ENCODE data around the gene CACNA1D. TPM values are rescaled to one million over a fixed set of nuclear protein-coding genes. Genes with fewer than 3 reads are reported as not detected.

The CACNA1D gene
- total RNA-seq, 1 donor from 2014 or later: 47.2 TPM

DNA sequence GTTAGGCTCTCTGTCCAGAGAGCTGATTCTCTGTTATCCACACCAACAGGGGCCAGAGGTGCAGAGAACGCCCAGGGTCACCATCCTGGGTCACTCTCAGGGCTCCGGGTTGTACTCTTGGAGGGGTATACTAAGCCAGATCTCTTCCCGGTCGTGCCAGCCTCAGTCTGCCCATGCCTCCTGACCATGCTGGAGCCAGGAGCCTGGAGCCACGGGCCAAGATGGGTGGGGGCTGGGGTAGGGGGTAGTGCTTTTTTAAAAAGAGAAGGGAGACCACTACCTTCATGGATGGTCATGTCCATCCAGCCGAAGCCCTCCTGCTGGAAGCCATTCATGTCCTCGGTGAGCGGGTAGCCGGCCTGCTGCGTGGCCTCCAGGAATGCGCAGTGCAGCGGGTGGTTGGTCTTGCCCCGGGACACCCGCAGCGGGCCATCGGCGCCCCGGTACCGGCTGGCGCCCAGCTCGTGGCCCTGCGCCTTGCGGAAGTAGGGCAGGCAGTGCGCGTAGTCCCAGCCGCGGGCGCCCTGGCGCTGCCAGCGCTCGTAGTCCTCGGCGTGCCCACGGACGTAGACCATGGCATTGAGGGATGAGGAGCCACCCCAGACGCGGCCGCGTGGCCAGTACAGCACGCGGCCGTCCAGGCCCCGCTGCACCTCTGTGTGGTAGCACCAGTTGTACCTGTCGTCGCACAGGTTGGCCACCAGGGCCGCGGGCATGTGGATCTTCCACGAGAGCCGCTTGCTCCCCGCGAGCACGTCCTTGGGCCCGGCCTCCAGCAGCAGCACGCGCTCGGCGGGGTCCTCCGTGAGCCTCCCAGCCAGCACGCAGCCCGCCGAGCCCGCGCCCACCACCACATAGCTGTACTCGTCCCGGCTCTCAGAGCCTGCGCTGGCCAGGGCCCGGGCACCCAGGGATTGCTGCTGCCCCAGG, 328.9 kb downstream of the CACNA1D start:
- TF ChIP-seq, protein P1, sequence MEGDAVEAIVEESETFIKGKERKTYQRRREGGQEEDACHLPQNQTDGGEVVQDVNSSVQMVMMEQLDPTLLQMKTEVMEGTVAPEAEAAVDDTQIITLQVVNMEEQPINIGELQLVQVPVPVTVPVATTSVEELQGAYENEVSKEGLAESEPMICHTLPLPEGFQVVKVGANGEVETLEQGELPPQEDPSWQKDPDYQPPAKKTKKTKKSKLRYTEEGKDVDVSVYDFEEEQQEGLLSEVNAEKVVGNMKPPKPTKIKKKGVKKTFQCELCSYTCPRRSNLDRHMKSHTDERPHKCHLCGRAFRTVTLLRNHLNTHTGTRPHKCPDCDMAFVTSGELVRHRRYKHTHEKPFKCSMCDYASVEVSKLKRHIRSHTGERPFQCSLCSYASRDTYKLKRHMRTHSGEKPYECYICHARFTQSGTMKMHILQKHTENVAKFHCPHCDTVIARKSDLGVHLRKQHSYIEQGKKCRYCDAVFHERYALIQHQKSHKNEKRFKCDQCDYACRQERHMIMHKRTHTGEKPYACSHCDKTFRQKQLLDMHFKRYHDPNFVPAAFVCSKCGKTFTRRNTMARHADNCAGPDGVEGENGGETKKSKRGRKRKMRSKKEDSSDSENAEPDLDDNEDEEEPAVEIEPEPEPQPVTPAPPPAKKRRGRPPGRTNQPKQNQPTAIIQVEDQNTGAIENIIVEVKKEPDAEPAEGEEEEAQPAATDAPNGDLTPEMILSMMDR (IDR thresholded peaks at IDR 0.05): no peak
- peaks cover 8% of the 10 kb centered on the region for H3K36me3 ChIP-seq
- no peak overlapping the region for H3K4me3 ChIP-seq
- ATAC-seq (no peak), DNase-seq (peak; percentile 62)
- intact Hi-C loops (cut with DNase I): no loop called here
- H3K27ac ChIP-seq: no peak overlapping the region
- H3K4me1 ChIP-seq: no peaks in the 10 kb centered on the region
- H3K27me3 ChIP-seq: no peaks in the 10 kb centered on the region
- H3K9me3 ChIP-seq: no peaks in the 10 kb centered on the region

DNA sequence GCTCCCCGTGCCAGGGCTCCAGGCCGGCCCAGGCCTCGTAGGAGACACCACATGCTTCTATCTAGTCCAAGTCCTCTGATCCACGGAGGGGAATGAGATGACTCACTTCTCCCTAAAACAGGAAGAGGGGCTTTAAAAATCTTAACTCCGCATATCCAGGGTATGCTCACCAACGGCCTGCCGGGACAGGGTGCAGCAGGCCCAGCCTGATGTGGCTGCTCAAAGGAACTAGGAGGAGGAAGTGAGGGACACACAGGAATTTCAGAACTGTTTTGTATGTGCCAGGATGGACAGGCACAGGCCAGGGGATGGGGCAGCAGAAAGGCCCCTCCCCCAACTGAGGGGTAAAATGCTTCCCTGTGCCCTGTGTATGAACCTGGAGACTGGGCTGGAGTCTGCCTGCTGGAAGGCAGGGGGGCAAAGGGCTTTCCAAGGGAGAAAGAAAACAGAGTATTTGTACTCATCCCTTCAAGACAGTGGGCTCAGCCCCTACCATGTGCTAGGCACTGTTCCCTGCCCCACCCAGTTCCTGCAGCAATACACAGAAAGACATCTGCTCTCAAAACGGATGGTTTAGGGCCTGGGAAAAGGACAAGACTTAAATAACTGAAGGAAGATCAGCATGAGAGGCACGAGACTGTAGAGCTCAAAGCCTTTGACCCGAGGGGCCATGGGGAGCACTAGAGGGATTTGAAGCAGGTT, 329.7 kb downstream of the CACNA1D start:
- Histone ChIP-seq H3K27me3 (no peaks in the 10 kb centered on the region), H3K27ac (no peak overlapping the region), H3K4me1 (no peaks in the 10 kb centered on the region), H3K36me3 (no peaks in the 10 kb centered on the region), H3K9me3 (no peaks in the 10 kb centered on the region), H3K4me3 (no peak overlapping the region)
- TF ChIP-seq, protein P1 (IDR thresholded peaks at IDR 0.05): no peak
- no peak for DNase-seq
- no peak for ATAC-seq
- intact Hi-C loops (cut with DNase I): no loop called here

- intact Hi-C loops (cut with DNase I): no loop called here
- TF ChIP-seq, protein P1 (IDR thresholded peaks at IDR 0.05): no peak
Measured at GRCh38 chr3:53824795-53825194, 330.4 kb downstream of the CACNA1D start.

GRCh38 chr3:53826048-53826447, 331.6 kb downstream of the CACNA1D start:
- H3K4me3 ChIP-seq: no peak overlapping the region
- no peaks in the 10 kb centered on the region for H3K4me1 ChIP-seq
- TF ChIP-seq, protein P1 (IDR thresholded peaks at IDR 0.05): no peak
- H3K36me3 ChIP-seq: no peaks in the 10 kb centered on the region
- intact Hi-C loops (cut with DNase I): no loop called here
- H3K27ac ChIP-seq: no peak overlapping the region
- H3K27me3 ChIP-seq: no peaks in the 10 kb centered on the region
- ATAC-seq (no peak), DNase-seq (no peak)
- no peaks in the 10 kb centered on the region for H3K9me3 ChIP-seq

More at GRCh38 chr3:53824795-53825194, 330.4 kb downstream of the CACNA1D start:
- Histone ChIP-seq H3K4me3 (no peak overlapping the region), H3K4me1 (no peaks in the 10 kb centered on the region), H3K36me3 (no peaks in the 10 kb centered on the region), H3K27me3 (no peaks in the 10 kb centered on the region), H3K9me3 (no peaks in the 10 kb centered on the region), H3K27ac (no peak overlapping the region)
- no peak for DNase-seq
- ATAC-seq: no peak

- no peaks in the 10 kb centered on the region for H3K4me1 ChIP-seq
- peak; percentile 46 for ATAC-seq
- H3K27ac ChIP-seq: no peak overlapping the region
- DNase-seq: no peak
- no peaks in the 10 kb centered on the region for H3K9me3 ChIP-seq
- intact Hi-C loops (cut with DNase I): no loop called here
- TF ChIP-seq, protein P1 (IDR thresholded peaks at IDR 0.05): no peak
- no peak overlapping the region for H3K4me3 ChIP-seq
- H3K36me3 ChIP-seq: no peaks in the 10 kb centered on the region
- no peaks in the 10 kb centered on the region for H3K27me3 ChIP-seq
Measured at GRCh38 chr3:53828581-53828980, 334.2 kb downstream of the CACNA1D start.

Measured in upper lobe of right lung (tissue), 1 donor.